HEK293 (cell line): ENCODE data around the gene HLX.

Experiments
- SP2 ChIP-seq: fragments of 450-650 bp; formaldehyde crosslinking; IDR thresholded peaks from 2 replicates; pipeline ENCODE4 v1.5.1; 2016; ENCODE audit warnings: missing biosample characterization, missing genetic modification characterization
- ZNF155 ChIP-seq: fragments of 450-650 bp; formaldehyde crosslinking; IDR thresholded peaks from 2 replicates; pipeline ENCODE4 v1.5.1; 2016; ENCODE audit warnings: missing biosample characterization, missing genetic modification characterization
- ZSCAN30 ChIP-seq: fragments of 450-650 bp; IDR thresholded peaks from 2 replicates; pipeline ENCODE4 v1.5.1; 2018; ENCODE audit warnings: missing biosample characterization, mild to moderate bottlenecking, missing genetic modification characterization, moderate library complexity
- TF ChIP-seq, protein P1 (sequence below): fragments of 450-650 bp; formaldehyde crosslinking; IDR thresholded peaks from 2 replicates; pipeline ENCODE4 v1.5.1; 2016; ENCODE audit warnings: missing biosample characterization, missing genetic modification characterization
- TF ChIP-seq, protein P2 (sequence below): fragments of 450-650 bp; formaldehyde crosslinking; IDR thresholded peaks from 2 replicates; pipeline ENCODE4 v1.5.1; 2016; ENCODE audit warnings: missing biosample characterization, missing genetic modification characterization, low read depth
- TF ChIP-seq, protein P3 (sequence below): fragments of 450-650 bp; formaldehyde crosslinking; IDR thresholded peaks from 2 replicates; pipeline ENCODE4 v1.5.1; 2016; ENCODE audit warnings: missing biosample characterization, missing genetic modification characterization

DNA sequence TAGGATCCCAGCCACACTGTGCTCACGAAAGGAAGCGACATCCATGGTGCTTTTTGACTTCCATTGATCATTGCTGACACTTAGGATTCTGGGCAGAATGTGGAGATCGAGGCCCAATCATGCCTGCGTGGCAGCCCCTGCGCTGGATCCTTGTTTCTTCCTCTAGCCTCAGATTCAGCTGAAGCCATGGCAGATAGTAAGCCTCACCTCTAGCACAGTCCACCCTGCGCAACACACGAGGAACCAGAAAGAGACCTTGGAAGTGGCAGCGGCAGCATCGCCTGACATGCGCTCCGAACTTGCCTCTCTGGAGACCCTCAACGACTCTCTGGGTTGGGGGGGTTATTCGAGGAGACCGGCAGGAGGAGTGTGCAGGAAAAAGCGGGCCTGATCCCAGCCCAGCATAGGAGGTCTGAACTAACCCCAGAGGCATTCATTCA is 10.6 kb downstream of the HLX start:
- TF ChIP-seq, protein P1, sequence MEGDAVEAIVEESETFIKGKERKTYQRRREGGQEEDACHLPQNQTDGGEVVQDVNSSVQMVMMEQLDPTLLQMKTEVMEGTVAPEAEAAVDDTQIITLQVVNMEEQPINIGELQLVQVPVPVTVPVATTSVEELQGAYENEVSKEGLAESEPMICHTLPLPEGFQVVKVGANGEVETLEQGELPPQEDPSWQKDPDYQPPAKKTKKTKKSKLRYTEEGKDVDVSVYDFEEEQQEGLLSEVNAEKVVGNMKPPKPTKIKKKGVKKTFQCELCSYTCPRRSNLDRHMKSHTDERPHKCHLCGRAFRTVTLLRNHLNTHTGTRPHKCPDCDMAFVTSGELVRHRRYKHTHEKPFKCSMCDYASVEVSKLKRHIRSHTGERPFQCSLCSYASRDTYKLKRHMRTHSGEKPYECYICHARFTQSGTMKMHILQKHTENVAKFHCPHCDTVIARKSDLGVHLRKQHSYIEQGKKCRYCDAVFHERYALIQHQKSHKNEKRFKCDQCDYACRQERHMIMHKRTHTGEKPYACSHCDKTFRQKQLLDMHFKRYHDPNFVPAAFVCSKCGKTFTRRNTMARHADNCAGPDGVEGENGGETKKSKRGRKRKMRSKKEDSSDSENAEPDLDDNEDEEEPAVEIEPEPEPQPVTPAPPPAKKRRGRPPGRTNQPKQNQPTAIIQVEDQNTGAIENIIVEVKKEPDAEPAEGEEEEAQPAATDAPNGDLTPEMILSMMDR (tag by site-specific recombination): no peak
- TF ChIP-seq ZNF155 (tag by site-specific recombination) (no peak), ZSCAN30 (tag by site-specific recombination) (no peak), SP2 (tag by site-specific recombination) (no peak)
- TF ChIP-seq, protein P2, sequence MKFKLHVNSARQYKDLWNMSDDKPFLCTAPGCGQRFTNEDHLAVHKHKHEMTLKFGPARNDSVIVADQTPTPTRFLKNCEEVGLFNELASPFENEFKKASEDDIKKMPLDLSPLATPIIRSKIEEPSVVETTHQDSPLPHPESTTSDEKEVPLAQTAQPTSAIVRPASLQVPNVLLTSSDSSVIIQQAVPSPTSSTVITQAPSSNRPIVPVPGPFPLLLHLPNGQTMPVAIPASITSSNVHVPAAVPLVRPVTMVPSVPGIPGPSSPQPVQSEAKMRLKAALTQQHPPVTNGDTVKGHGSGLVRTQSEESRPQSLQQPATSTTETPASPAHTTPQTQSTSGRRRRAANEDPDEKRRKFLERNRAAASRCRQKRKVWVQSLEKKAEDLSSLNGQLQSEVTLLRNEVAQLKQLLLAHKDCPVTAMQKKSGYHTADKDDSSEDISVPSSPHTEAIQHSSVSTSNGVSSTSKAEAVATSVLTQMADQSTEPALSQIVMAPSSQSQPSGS: no peak
- TF ChIP-seq, protein P3, sequence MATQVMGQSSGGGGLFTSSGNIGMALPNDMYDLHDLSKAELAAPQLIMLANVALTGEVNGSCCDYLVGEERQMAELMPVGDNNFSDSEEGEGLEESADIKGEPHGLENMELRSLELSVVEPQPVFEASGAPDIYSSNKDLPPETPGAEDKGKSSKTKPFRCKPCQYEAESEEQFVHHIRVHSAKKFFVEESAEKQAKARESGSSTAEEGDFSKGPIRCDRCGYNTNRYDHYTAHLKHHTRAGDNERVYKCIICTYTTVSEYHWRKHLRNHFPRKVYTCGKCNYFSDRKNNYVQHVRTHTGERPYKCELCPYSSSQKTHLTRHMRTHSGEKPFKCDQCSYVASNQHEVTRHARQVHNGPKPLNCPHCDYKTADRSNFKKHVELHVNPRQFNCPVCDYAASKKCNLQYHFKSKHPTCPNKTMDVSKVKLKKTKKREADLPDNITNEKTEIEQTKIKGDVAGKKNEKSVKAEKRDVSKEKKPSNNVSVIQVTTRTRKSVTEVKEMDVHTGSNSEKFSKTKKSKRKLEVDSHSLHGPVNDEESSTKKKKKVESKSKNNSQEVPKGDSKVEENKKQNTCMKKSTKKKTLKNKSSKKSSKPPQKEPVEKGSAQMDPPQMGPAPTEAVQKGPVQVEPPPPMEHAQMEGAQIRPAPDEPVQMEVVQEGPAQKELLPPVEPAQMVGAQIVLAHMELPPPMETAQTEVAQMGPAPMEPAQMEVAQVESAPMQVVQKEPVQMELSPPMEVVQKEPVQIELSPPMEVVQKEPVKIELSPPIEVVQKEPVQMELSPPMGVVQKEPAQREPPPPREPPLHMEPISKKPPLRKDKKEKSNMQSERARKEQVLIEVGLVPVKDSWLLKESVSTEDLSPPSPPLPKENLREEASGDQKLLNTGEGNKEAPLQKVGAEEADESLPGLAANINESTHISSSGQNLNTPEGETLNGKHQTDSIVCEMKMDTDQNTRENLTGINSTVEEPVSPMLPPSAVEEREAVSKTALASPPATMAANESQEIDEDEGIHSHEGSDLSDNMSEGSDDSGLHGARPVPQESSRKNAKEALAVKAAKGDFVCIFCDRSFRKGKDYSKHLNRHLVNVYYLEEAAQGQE (tag by site-specific recombination): no peak
